GM21529 (cell line): ENCODE results near the gene CD300A.
"Not testable (repeated sequence)": the region's sequence is repeated elsewhere in the genome, so short reads cannot be mapped to it uniquely, and the experiment has no call there.

Experiments used
- ATAC-seq: cut with Tn5 transposase; IDR thresholded peaks from one replicate; pipeline ENCODE4 v1.9.1; 2021; ENCODE audit not compliant: unreplicated experiment

Gene CD300A

DNA sequence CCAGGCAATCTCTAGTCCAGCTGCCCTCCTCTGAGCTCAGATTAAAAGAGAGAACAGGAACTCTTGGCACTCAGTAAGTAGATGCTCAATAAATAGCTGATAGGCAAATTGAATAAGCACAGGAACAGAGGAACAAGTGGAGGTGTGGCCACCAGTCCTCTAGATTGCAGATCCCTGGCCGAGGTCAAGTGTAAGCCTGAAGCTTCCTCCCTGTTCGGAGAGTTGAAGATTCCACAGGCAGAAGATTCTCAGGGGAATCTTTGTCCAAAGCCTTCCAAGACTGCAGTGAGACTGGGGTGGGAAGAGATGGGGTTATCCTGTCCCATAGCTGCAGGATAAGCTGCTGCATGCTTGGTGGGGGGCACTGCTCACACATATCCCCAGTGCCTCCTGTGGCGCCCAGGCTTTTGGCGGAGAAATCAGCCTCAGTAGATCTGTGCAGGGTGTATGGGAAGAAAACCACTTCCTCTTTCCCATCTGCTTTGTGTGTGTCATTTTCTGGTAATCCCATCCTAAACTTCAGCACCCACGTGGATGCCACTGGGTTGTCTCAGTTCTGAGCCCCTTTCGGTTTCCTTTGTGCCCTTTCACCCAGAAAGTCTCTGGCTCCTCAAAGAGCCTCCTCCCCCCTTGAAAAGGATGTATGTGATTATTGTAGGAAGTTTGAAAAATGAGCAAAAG, 12.1 kb downstream of the CD300A start:
- ATAC-seq = peak; percentile 64

DNA sequence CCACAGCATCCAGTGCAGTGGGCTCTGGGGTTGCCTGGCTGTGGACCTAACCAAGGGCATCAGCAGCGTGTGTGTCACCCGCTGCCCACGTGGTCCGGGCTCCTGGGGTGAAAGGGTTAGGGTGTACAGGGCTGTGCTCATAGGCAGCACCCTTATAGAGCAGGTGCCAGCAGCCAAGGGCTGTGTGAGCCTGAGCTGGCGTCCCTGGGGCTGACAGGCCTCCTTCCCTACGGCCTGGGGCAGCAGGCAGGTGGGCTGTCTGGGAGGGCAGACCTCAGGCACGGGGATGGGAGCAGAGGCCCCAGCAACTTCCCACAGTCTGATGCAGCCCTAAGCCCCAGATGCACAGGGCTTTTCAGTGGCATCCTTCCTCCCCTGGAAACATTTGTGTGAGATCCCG, 13.9 kb downstream of the CD300A start:
- ATAC-seq = no peak

DNA sequence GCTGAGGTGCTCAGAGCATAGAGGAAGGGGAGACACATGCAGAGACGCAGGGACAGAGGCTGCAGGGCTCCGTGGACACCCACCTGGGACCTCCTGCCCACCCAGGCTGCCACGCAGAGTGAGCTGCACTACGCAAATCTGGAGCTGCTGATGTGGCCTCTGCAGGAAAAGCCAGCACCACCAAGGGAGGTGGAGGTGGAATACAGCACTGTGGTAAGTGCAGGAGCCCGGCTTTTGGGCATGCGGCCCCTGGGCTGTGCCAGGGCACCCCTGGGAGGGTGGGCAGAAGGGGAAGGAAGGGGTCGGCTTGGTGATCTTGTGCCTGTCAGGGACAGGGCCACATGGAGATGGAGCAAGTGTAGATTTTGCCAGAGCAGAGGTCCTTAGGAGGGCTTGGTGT, 15.2 kb downstream of the CD300A start:
- no peak for ATAC-seq

DNA sequence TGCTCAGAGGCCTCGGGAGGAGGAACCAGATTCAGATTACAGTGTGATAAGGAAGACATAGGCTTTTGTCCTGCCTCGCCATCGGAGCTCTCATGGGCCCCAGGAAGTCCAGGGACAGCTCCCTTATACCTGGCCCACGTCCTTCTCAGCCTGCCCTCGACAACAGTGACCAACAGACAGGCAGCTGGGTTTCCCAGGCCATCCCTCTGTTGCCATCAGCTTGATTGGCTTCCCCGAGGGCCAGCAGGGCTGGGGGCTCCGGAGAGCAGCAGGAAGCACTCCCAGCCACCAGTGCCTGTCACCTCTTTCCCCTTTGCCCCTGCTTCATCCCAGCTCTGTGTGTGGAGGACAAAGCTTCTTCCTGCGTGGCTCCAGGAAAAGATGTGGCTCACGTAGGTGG, 17.6 kb downstream of the CD300A start:
- no peak for ATAC-seq

DNA sequence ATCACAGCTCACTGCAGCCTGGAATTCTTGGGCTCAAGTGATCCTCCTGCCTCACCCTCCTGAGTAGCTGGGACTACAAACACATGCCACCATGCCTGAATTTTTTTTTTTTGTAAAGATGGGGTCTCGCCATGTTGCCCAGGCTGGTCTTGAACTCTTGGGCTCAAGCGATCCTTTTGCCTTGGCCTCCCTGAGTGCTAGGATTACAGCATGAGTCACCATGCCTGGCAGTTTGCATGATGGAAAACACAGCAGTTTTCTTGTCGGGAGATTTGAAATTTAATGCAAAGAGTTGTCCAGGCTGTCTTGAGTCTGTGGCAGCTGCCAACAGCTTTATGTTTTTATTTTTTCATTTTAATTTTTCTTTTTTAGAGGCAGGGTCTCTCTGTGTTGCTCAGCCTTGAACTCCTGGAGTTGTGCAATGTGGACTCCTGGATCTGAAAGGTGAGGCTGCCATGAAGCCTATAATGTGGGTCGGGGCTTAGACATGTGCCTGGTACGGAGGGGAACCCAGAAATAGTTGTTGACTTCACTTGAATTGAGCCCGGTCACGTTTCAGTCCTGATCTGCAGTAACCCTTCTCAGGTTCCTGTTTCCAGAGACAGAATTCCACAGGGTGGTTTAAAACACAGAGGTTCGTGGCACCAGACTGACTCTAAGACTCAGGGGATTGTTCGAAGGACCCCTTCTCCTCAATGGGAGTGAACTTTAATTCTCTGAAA, 18.7 kb downstream of the CD300A start:
- no peak for ATAC-seq

- no peak for ATAC-seq
These were observed 19.4 kb downstream of the CD300A start for GRCh38 chr17:74485841-74486240.

- ATAC-seq = not testable (repeated sequence)
These were observed 21.8 kb downstream of the CD300A start for GRCh38 chr17:74488276-74488675.

GRCh38 chr17:74490716-74491115, 24.3 kb downstream of the CD300A start:
- no peak for ATAC-seq

- ATAC-seq = no peak
These were observed 25.2 kb downstream of the CD300A start for GRCh38 chr17:74491626-74492025.

- ATAC-seq = no peak
These were observed 26.9 kb downstream of the CD300A start for GRCh38 chr17:74493331-74493833.

- ATAC-seq = no peak
These were observed 31.0 kb downstream of the CD300A start for GRCh38 chr17:74497471-74497870.

DNA sequence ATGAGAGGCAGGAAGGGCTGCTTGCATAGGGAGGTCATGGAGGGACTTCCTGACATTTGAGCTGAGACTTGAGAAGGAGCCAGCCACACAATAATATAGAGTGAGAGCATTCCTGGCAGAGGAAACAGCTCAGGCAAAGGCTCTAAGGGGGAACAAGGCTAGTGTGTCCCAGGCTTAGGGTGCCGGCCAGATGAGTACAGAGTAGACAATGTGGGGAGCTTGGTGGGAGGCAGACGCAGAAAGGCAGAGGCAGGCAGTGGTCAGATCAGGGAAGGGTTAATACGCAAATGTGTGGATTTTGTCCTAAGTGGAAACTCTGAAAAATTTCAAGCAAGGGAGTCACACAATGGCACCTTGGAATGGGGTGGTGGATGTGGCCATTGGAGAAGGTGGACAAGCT, 33.6 kb downstream of the CD300A start:
- no peak for ATAC-seq

DNA sequence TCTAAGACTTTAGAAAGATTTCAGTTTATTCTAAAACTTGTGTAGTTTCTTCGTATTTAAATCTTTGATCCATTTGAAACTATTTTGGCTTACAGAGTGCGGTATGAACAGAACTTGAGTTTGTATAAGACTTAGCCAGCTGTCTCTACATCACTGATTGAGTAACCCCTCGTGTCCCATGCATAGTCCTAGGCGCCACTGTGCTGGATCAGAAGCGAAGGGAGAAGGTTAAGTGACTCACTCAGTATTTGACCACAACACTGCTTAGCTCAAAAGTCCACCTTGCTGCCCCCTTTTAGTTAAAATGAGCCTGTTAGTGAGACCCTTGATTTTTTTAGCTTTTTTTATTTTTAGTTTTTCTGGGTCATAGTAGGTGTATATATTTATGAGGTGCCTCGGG, 36.4 kb downstream of the CD300A start:
- ATAC-seq = no peak

- ATAC-seq = not testable (repeated sequence)
These were observed 37.5 kb downstream of the CD300A start for GRCh38 chr17:74503949-74504348.

- ATAC-seq = no peak
These were observed 41.7 kb downstream of the CD300A start for GRCh38 chr17:74508156-74508555.

- no peak for ATAC-seq
These were observed 45.6 kb downstream of the CD300A start for GRCh38 chr17:74512036-74512435.

GRCh38 chr17:74512624-74513091, 46.2 kb downstream of the CD300A start:
- peak; percentile 69 for ATAC-seq

DNA sequence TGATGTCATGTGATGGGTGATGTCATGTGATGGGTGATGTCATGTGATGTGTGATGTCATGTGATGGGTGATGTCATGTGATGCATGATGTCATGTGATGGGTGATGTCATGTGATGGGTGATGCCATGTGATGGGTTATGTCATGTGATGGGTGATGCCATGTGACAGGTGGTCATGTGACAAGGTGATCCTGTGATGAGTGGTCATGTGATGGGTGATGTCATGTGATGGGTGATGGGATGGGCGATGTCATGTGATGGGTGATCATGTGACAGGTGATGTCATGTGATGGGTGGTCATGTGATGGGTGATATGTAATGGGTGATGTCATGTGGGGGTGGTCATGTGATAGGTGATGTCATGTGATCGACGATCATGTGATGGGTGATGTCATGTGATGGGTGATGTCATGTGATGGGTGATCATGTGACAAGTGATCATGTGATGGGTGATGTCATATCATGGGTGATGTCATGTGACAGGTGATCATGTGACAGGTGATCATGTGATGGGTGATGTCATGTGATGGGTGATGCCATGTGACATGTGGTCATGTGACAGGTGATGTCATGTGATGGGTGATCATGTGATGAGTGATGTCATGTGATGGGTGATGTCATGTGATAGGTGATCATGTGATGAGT, 47.7 kb downstream of the CD300A start:
- ATAC-seq = no peak

GRCh38 chr17:74514632-74515334, 48.3 kb downstream of the CD300A start:
- ATAC-seq = no peak

- no peak for ATAC-seq
These were observed 49.5 kb downstream of the CD300A start for GRCh38 chr17:74515941-74516340.
